ENCODE data around the gene DNAJC18.

GRCh38 chr5:139378941-139379361, 60.4 kb downstream of the DNAJC18 start:
- TF ChIP-seq CTCF (IDR thresholded peaks at IDR 0.05; ENCODE audit: low read length) (no peak), EZH2 (IDR thresholded peaks at IDR 0.05; ENCODE audit: borderline replicate concordance, low read length) (no peak)

Measured in OCI-LY1 (cell line).